Panc1 (cell line): ENCODE data around the gene KCNAB1.

Experiments
- POLR2AphosphoS5 ChIP-seq: IDR thresholded peaks from 2 replicates; pipeline ENCODE4 v1.6.1; 2012; ENCODE audit warnings: mild to moderate bottlenecking, low read depth, low read length, moderate library complexity
- TCF7L2 ChIP-seq: IDR thresholded peaks from 2 replicates; pipeline ENCODE4 v1.6.1; 2011; ENCODE audit warnings: mild to moderate bottlenecking, low read depth, low read length, inconsistent platforms
- TF ChIP-seq, protein P1 (sequence below): fragments of 450-650 bp; IDR thresholded peaks from 2 replicates; pipeline ENCODE4 v1.5.1; 2017; ENCODE audit warnings: mild to moderate bottlenecking
- TF ChIP-seq, protein P2 (sequence below), 2 experiments: IDR thresholded peaks; 2 replicates each; pipeline ENCODE4 v1.6.1; 2011 to 2012; ENCODE audit warnings: low read depth in 2 of 2, control low read depth in 1 of 2, low read length in 1 of 2, mild to moderate bottlenecking in 1 of 2, moderate library complexity in 1 of 2; ENCODE audit not compliant: insufficient read depth in 1 of 2

DNA sequence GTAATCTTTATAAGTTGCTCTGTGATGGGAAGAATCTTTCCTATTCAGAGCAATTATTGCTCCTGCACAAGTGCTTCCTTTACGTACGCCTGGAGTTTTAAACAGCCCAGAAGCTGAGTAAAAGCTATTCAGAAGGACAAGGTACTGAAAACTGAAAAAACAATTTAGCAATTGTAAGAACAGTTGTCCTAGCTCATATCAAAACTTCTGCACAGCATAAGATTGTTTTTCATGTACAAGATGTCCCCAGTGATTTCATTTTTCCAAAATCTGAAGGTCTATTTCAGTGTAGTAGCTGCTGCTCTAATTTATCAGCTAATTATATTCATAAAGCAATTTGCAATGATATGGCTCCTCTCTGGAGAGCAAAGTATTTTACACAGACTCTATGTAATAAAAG lies 23.7 kb downstream of the KCNAB1 start:
- TF ChIP-seq, protein P1, sequence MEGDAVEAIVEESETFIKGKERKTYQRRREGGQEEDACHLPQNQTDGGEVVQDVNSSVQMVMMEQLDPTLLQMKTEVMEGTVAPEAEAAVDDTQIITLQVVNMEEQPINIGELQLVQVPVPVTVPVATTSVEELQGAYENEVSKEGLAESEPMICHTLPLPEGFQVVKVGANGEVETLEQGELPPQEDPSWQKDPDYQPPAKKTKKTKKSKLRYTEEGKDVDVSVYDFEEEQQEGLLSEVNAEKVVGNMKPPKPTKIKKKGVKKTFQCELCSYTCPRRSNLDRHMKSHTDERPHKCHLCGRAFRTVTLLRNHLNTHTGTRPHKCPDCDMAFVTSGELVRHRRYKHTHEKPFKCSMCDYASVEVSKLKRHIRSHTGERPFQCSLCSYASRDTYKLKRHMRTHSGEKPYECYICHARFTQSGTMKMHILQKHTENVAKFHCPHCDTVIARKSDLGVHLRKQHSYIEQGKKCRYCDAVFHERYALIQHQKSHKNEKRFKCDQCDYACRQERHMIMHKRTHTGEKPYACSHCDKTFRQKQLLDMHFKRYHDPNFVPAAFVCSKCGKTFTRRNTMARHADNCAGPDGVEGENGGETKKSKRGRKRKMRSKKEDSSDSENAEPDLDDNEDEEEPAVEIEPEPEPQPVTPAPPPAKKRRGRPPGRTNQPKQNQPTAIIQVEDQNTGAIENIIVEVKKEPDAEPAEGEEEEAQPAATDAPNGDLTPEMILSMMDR = no peak
- TF ChIP-seq, protein P2, sequence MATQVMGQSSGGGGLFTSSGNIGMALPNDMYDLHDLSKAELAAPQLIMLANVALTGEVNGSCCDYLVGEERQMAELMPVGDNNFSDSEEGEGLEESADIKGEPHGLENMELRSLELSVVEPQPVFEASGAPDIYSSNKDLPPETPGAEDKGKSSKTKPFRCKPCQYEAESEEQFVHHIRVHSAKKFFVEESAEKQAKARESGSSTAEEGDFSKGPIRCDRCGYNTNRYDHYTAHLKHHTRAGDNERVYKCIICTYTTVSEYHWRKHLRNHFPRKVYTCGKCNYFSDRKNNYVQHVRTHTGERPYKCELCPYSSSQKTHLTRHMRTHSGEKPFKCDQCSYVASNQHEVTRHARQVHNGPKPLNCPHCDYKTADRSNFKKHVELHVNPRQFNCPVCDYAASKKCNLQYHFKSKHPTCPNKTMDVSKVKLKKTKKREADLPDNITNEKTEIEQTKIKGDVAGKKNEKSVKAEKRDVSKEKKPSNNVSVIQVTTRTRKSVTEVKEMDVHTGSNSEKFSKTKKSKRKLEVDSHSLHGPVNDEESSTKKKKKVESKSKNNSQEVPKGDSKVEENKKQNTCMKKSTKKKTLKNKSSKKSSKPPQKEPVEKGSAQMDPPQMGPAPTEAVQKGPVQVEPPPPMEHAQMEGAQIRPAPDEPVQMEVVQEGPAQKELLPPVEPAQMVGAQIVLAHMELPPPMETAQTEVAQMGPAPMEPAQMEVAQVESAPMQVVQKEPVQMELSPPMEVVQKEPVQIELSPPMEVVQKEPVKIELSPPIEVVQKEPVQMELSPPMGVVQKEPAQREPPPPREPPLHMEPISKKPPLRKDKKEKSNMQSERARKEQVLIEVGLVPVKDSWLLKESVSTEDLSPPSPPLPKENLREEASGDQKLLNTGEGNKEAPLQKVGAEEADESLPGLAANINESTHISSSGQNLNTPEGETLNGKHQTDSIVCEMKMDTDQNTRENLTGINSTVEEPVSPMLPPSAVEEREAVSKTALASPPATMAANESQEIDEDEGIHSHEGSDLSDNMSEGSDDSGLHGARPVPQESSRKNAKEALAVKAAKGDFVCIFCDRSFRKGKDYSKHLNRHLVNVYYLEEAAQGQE (IDR thresholded peaks at IDR 0.05; ENCODE audit: insufficient read depth in 1 of 2, low read depth in 2 of 2, low read length in 1 of 2) = no peak
- no peak for TF ChIP-seq POLR2AphosphoS5
- no peak for TF ChIP-seq TCF7L2
